GM19468 (cell line): ENCODE data around the gene ICAM2.

Experiments used
- ATAC-seq: cut with Tn5 transposase; IDR thresholded peaks from one replicate; pipeline ENCODE4 v1.9.1; 2021; ENCODE audit warnings: mild to moderate bottlenecking, moderate library complexity, moderate number of reproducible peaks; ENCODE audit not compliant: unreplicated experiment; ENCODE audit errors: extremely low read depth

The ICAM2 gene

DNA sequence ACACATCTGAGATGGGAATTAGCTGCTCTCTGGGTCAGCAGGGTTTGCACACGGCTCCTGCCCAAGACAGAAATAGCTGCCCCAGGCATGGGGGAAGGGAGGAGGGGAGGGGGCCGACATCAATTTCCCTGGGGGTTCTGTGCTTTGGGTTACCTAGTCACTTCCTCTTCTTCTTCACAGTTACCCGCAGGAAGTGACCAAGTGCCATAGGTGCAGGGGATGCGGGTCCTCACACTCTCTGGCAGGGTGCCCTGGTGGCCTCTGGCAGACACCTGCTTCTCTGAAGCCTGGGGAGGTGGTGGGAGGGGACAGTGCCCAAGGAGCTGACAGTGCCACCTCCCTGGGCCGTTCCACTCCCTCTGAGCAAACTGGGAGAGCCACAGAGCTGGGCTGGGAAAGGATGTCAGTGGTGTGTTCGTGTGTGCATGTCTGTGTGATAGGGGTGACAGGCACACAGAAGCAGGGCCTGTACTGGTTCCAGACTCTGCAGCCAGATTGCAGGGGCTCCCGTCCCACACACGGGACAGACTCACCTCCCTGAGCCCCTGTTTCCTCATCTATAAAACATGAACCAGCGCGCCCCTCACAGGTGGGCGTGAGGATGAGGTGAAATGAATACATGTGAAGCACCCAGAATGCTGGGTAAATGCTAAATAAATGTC lies 65.9 kb downstream of the ICAM2 start:
- no peak for ATAC-seq
